SH-SY5Y (cell line): Measurements from ENCODE around the gene MALAT1.

ENCODE experiments used
- GATA2 ChIP-seq: IDR thresholded peaks from 2 replicates; pipeline ENCODE4 v1.6.1; 2011; ENCODE audit warnings: mild to moderate bottlenecking, low read depth, low read length
- GATA3 ChIP-seq: IDR thresholded peaks from 2 replicates; pipeline ENCODE4 v1.6.1; 2011; ENCODE audit warnings: low read depth, mild to moderate bottlenecking, low read length, moderate library complexity

DNA sequence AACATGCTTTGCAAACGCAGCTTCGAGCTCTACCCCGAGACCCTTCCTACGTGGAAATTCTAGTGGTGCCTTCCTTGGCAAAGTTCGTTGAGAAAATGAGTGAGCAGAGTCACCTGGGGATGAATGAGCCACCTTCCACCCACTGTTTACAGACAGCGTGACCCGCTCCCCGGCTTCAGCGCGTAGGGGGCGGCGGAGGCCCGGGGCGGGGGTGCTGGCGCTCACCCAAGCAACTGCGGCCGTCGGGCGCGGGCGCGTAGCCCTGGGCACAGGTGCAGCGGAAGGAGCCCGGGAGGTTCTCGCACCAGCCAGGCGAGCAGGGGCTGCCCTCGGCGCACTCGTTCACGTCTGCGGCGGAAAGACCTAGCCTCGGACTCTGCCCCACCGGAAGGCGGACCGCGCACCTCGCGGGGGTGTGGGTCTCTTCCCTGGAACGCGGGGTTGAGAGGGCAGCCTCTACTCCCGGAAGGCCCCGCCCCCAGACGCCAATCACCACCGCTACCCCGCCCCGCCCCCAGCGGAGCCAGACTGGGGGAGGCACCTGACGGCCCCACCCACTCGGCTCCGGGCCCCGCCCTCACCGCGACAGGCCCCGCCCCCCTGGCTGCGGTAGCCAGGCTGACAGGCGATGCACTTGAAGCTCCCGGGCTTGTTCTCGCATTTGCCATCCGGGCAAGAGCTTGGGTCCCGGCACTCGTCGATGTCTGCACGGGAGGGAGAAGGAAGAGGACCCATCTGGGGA is 47.5 kb downstream of the MALAT1 start:
- TF ChIP-seq GATA2 (no peak), GATA3 (no peak)
